ENCODE results near the gene RPP25. TPM values are rescaled to one million over a fixed set of nuclear protein-coding genes. Genes with fewer than 3 reads are reported as not detected.

RPP25 gene
- total and polyA plus RNA-seq, 10 of the 15 experiments (the other 5 are each of a cell fraction or from before 2014, with no cell fraction given): 0.41 to 10.8 (median 4.7) TPM

DNA sequence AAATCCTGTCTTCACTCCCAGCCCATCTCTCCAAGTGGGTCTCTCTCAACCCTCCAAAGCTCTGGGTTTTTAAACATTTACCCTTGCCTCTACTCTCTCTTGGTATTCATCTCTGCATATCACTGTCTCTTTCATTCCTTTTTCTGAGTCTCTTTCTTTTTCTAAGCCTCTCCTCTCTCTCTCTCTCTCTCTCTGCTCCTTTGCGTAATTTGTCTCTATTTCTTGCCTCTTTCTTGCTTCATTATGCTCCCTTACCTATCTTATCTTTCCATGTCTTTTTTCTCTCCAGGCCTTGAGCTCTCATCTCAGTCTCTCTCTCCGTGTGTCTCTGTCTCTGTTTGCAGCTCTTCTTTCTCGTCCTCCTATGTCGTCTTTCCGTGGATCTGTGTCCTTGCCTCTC lies 38.1 kb upstream of the RPP25 start:
- Histone ChIP-seq H3K79me2 (ENCODE audit: control insufficient read depth, insufficient read depth, low read length) (no peaks in the 10 kb centered on the region), H3K36me3 (ENCODE audit: control insufficient read depth in 2 of 2, insufficient read depth in 2 of 2, low read length in 1 of 2) (no peaks in the 10 kb centered on the region), H3K4me3 (no peak overlapping the region), H3K27ac (ENCODE audit: control insufficient read depth, insufficient read depth) (no peak overlapping the region), H3K27me3 (replicated peaks in 1 of 2; ENCODE audit: control insufficient read depth in 2 of 2, insufficient read depth in 2 of 2, low read length in 1 of 2) (no peaks in the 10 kb centered on the region; a peak in 1 of 4 replicates), H3K9ac (ENCODE audit: control insufficient read depth, insufficient read depth, low read length) (no peak overlapping the region), H3K4me2 (ENCODE audit: control insufficient read depth, insufficient read depth) (no peak overlapping the region), H2AFZ (ENCODE audit: control insufficient read depth, low read depth, low read length) (no peak overlapping the region), H3K9me3 (replicated peaks; ENCODE audit: control insufficient read depth, insufficient read depth, low read length) (no peaks in the 10 kb centered on the region), H3K4me1 (ENCODE audit: control insufficient read depth, insufficient read depth, low read length) (peaks cover 3% of the 10 kb centered on the region; the same call in 1 of the 2 replicates), H4K20me1 (ENCODE audit: control insufficient read depth, insufficient read depth) (no peaks in the 10 kb centered on the region)
- ATAC-seq (no peak), DNase-seq (ENCODE audit: low read depth, low spot score) (no peak), FAIRE-seq (no peak)
- RAD21 ChIA-PET (ENCODE audit: unreplicated experiment): interaction anchor here (0.8 to 1.2 kb wide), 8 partner anchors 9 to 311 kb away, joined by 3 to 7 read pairs (median 3); partner anchors contain the start of gene PPCDC
- POLR2A ChIA-PET: interaction anchor here (1.0 kb wide), 2 partner anchors 11 to 57 kb away, joined by 3 read pairs; partner anchors contain the start of gene COX5A
- intact Hi-C loops (cut with micrococcal nuclease; ENCODE audit: unreplicated experiment) (no loop called here), in situ Hi-C loops (cut with MboI) (no loop called here)
- WGBS (ENCODE audit: insufficient coverage, insufficient replicate concordance, low lambda C conversion rate, missing lambda C conversion rate): 78% methylated on average over 5 of the region's 5 CpGs
- SMC1A ChIA-PET (ENCODE audit: uncharacterized antibody, unreplicated experiment): interaction anchor here (1.0 to 1.4 kb wide), 2 partner anchors 32 to 93 kb away, joined by 3 read pairs; no protein-coding TSS in a partner anchor
- CTCF ChIA-PET: interaction anchor here (0.5 to 1.3 kb wide), 7 partner anchors 16 to 653 kb away, joined by 3 to 5 read pairs (median 3); partner anchors contain the start of gene PPCDC
- no TSS peak for BruUV-seq (replicated peaks)
- TF ChIP-seq CHD4 (IDR thresholded peaks at IDR 0.05) (no peak), RB1 (IDR thresholded peaks at IDR 0.05; ENCODE audit: borderline replicate concordance) (no peak), TCF7 (IDR thresholded peaks at IDR 0.05; ENCODE audit: borderline replicate concordance) (no peak), BHLHE40 (IDR thresholded peaks at IDR 0.05; ENCODE audit: borderline replicate concordance in 1 of 2, low read depth in 2 of 2, low read length in 1 of 2) (no peak), POU2F2 (IDR thresholded peaks at IDR 0.05; ENCODE audit: borderline replicate concordance, low read depth, low read length) (no peak), ZNF24 (IDR thresholded peaks at IDR 0.05) (no peak), SIX5 (IDR thresholded peaks at IDR 0.05; ENCODE audit: low read depth, low read length, severe bottlenecking) (no peak), ATF7 (IDR thresholded peaks at IDR 0.05; ENCODE audit: low read depth) (no peak), RUNX3 (IDR thresholded peaks at IDR 0.05; ENCODE audit: low read length) (no peak), SMAD5 (IDR thresholded peaks at IDR 0.05; ENCODE audit: low read depth) (no peak), ZNF384 (IDR thresholded peaks at IDR 0.05; ENCODE audit: borderline replicate concordance, low read depth, low read length) (no peak)
- TF ChIP-seq, protein P1, sequence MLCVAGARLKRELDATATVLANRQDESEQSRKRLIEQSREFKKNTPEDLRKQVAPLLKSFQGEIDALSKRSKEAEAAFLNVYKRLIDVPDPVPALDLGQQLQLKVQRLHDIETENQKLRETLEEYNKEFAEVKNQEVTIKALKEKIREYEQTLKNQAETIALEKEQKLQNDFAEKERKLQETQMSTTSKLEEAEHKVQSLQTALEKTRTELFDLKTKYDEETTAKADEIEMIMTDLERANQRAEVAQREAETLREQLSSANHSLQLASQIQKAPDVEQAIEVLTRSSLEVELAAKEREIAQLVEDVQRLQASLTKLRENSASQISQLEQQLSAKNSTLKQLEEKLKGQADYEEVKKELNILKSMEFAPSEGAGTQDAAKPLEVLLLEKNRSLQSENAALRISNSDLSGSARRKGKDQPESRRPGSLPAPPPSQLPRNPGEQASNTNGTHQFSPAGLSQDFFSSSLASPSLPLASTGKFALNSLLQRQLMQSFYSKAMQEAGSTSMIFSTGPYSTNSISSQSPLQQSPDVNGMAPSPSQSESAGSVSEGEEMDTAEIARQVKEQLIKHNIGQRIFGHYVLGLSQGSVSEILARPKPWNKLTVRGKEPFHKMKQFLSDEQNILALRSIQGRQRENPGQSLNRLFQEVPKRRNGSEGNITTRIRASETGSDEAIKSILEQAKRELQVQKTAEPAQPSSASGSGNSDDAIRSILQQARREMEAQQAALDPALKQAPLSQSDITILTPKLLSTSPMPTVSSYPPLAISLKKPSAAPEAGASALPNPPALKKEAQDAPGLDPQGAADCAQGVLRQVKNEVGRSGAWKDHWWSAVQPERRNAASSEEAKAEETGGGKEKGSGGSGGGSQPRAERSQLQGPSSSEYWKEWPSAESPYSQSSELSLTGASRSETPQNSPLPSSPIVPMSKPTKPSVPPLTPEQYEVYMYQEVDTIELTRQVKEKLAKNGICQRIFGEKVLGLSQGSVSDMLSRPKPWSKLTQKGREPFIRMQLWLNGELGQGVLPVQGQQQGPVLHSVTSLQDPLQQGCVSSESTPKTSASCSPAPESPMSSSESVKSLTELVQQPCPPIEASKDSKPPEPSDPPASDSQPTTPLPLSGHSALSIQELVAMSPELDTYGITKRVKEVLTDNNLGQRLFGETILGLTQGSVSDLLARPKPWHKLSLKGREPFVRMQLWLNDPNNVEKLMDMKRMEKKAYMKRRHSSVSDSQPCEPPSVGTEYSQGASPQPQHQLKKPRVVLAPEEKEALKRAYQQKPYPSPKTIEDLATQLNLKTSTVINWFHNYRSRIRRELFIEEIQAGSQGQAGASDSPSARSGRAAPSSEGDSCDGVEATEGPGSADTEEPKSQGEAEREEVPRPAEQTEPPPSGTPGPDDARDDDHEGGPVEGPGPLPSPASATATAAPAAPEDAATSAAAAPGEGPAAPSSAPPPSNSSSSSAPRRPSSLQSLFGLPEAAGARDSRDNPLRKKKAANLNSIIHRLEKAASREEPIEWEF (IDR thresholded peaks at IDR 0.05; ENCODE audit: insufficient replicate concordance, low read depth, low read length): no peak
- TF ChIP-seq, protein P2, sequence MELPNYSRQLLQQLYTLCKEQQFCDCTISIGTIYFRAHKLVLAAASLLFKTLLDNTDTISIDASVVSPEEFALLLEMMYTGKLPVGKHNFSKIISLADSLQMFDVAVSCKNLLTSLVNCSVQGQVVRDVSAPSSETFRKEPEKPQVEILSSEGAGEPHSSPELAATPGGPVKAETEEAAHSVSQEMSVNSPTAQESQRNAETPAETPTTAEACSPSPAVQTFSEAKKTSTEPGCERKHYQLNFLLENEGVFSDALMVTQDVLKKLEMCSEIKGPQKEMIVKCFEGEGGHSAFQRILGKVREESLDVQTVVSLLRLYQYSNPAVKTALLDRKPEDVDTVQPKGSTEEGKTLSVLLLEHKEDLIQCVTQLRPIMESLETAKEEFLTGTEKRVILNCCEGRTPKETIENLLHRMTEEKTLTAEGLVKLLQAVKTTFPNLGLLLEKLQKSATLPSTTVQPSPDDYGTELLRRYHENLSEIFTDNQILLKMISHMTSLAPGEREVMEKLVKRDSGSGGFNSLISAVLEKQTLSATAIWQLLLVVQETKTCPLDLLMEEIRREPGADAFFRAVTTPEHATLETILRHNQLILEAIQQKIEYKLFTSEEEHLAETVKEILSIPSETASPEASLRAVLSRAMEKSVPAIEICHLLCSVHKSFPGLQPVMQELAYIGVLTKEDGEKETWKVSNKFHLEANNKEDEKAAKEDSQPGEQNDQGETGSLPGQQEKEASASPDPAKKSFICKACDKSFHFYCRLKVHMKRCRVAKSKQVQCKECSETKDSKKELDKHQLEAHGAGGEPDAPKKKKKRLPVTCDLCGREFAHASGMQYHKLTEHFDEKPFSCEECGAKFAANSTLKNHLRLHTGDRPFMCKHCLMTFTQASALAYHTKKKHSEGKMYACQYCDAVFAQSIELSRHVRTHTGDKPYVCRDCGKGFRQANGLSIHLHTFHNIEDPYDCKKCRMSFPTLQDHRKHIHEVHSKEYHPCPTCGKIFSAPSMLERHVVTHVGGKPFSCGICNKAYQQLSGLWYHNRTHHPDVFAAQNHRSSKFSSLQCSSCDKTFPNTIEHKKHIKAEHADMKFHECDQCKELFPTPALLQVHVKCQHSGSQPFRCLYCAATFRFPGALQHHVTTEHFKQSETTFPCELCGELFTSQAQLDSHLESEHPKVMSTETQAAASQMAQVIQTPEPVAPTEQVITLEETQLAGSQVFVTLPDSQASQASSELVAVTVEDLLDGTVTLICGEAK (IDR thresholded peaks at IDR 0.05; ENCODE audit: borderline replicate concordance): no peak
- TF ChIP-seq, protein P3, sequence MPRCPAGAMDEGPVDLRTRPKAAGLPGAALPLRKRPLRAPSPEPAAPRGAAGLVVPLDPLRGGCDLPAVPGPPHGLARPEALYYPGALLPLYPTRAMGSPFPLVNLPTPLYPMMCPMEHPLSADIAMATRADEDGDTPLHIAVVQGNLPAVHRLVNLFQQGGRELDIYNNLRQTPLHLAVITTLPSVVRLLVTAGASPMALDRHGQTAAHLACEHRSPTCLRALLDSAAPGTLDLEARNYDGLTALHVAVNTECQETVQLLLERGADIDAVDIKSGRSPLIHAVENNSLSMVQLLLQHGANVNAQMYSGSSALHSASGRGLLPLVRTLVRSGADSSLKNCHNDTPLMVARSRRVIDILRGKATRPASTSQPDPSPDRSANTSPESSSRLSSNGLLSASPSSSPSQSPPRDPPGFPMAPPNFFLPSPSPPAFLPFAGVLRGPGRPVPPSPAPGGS (IDR thresholded peaks at IDR 0.05; ENCODE audit: borderline replicate concordance, insufficient read depth, low read depth, low read length, poor library complexity, severe bottlenecking): no peak

Data from GM12878 (cell line).